ENCODE measurements around the gene FSTL1. TPM values are rescaled to one million over a fixed set of nuclear protein-coding genes. Genes with fewer than 3 reads are reported as not detected.

The FSTL1 gene
- total RNA-seq, 2 experiments from 2014 or later = 0.16 to 1.3 TPM

DNA sequence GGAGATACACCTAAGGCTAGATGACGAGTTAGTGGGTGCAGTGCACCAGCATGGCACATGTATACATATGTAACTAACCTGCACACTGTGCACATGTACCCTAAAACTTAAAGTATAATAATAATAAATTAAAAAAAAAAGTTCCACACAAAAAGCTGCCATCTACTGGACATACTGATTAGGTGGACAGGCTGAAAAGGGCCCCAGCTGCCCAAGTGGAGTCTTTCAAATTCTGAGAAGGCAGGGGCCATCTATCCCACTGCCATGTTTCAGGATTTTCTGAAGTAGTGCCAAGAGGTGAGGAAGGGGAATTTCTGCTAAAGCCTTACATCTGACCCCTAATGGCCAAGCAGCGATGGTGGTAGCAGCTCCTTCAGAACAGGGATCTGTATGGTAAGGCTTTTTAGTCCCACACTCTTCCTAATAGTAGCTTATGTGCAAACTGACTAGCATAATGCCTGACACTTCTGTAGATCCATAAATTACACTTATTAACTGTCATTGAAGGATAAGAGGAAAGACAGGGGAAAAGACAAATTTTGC, 7.7 kb downstream of the FSTL1 start:
- Mint-ChIP-seq H3K27ac (no peak overlapping the region), H3K27me3 (peaks cover 36% of the 10 kb centered on the region), H3K36me3 (no peaks in the 10 kb centered on the region), H3K4me1 (no peaks in the 10 kb centered on the region), H3K4me3 (no peak overlapping the region), H3K9me3 (ENCODE audit: low read depth) (no peaks in the 10 kb centered on the region)
- no peak for DNase-seq
- no peak for ATAC-seq
- CTCF ChIA-PET = interaction anchor here (1.1 kb wide), 1 partner anchor 26 kb away, joined by 4 read pairs; no protein-coding TSS in a partner anchor

DNA sequence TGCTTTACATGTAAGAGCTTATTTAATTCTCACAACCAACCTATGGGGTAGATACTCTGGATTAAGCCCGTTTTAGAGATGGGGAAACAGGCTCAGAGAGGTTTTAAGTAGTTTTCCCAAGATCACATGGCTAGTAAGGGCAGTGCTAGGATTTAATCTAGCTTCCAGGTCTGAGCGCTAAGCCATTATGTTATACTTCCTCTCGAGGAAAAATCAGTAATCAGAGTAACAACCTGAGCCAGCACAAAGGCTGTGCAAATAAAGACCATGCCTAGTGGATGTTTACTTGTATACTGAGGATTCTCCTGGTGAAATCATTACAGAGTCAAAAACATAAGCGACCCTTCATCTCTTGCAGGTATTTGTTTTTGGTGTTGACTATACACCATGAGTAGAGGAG, 9.0 kb downstream of the FSTL1 start:
- Mint-ChIP-seq H3K9me3 (ENCODE audit: low read depth) (no peaks in the 10 kb centered on the region), H3K27ac (no peak overlapping the region), H3K27me3 (peaks cover 27% of the 10 kb centered on the region), H3K4me1 (no peaks in the 10 kb centered on the region), H3K4me3 (no peak overlapping the region), H3K36me3 (no peaks in the 10 kb centered on the region)
- CTCF ChIA-PET = no interaction called here
- no peak for ATAC-seq
- no peak for DNase-seq

- Mint-ChIP-seq H3K36me3 (no peaks in the 10 kb centered on the region), H3K4me3 (no peak overlapping the region), H3K9me3 (ENCODE audit: low read depth) (no peaks in the 10 kb centered on the region), H3K27ac (no peak overlapping the region), H3K4me1 (no peaks in the 10 kb centered on the region), H3K27me3 (peaks cover 18% of the 10 kb centered on the region)
- CTCF ChIA-PET = interaction anchor here (1.5 kb wide), 1 partner anchor 8 kb away, joined by 3 read pairs; no protein-coding TSS in a partner anchor
- ATAC-seq = no peak
- no peak for DNase-seq
These were observed 10.0 kb downstream of the FSTL1 start for GRCh38 chr3:120440762-120441161.

DNA sequence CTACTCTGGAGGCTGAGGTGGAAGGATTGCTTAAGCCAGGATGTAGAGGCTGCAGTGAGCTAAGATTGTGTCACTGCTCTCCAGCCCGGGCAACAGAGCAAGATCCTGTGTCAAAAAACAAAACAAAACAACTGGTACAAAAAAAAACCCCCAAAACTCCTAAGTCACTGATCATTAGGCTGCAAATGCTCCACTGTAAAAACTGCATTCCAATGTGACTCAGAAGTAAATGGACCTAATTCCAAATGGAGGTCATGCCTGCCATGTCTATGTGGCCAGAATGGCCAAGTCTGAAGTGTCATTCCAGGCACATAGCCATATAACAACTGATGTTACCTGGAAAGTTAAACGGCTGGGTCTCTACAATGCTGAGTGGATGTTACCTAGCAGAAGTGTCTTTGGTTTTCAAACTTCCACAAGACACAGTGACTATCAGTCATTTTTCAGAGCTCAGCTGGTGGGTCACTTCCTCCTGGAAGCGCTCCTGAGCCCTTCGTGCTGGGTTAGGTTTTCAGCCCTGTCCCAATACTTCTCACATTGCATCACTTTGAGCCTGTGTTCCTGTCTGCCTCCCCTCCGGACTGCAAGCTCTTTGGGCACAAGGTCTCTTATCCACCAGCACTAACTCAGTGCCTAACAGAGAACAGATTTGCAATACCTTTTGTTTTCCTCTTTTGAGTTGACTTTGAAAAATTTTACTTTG, 10.6 kb downstream of the FSTL1 start:
- Mint-ChIP-seq H3K4me1 (no peaks in the 10 kb centered on the region), H3K27ac (no peak overlapping the region), H3K9me3 (ENCODE audit: low read depth) (no peaks in the 10 kb centered on the region), H3K4me3 (no peak overlapping the region), H3K27me3 (peaks cover 19% of the 10 kb centered on the region), H3K36me3 (no peaks in the 10 kb centered on the region)
- DNase-seq = no peak
- no peak for ATAC-seq
- CTCF ChIA-PET = interaction anchor here (1.5 kb wide), 1 partner anchor 9 kb away, joined by 3 read pairs; no protein-coding TSS in a partner anchor

DNA sequence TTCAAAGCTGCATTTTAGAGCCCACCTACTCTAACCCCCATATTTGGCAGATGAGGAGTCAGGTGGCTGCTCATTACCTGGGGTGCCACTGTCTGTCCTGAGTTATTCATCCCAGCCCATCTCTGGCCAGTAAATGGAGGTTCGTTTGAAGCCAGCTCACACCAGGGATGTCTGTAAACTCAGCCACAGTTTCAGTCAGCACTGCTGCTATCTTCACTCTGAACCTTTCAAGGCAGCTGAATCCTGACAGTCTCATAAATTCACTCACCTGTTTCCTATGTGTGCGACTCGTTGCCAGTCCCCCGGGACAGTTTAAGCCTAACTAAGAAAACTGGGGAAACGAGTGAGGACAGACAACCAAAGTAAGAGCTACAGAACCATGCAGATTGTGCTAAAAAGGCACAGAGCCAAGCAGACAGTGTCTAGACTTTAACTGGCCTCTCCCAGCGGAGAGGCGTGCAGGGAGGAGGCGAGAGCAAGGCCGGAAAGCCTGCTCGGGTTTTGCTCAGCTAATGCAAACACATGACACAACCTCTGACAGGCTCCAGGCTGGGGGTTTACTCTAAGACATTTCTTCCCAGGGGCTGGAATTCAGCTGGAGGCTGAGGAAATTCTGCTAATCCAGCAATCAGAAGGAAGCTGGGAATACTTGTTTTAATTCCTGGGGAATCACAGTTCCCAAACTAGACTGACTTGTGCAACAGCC, 12.0 kb downstream of the FSTL1 start:
- Mint-ChIP-seq H3K36me3 (no peaks in the 10 kb centered on the region), H3K4me1 (no peaks in the 10 kb centered on the region), H3K4me3 (no peak overlapping the region), H3K27me3 (peaks cover 17% of the 10 kb centered on the region), H3K9me3 (ENCODE audit: low read depth) (no peaks in the 10 kb centered on the region), H3K27ac (no peak overlapping the region)
- no peak for ATAC-seq
- no peak for DNase-seq
- CTCF ChIA-PET = no interaction called here

GRCh38 chr3:120438216-120438615, 12.6 kb downstream of the FSTL1 start:
- Mint-ChIP-seq H3K27ac (no peak overlapping the region), H3K4me3 (no peak overlapping the region), H3K36me3 (no peaks in the 10 kb centered on the region), H3K4me1 (no peaks in the 10 kb centered on the region), H3K27me3 (peaks cover 23% of the 10 kb centered on the region), H3K9me3 (ENCODE audit: low read depth) (no peaks in the 10 kb centered on the region)
- no peak for DNase-seq
- CTCF ChIA-PET = no interaction called here
- ATAC-seq = no peak

GRCh38 chr3:120437559-120437958, 13.2 kb downstream of the FSTL1 start:
- Mint-ChIP-seq H3K27me3 (peaks cover 25% of the 10 kb centered on the region), H3K9me3 (ENCODE audit: low read depth) (no peaks in the 10 kb centered on the region), H3K27ac (no peak overlapping the region), H3K4me1 (no peaks in the 10 kb centered on the region), H3K36me3 (no peaks in the 10 kb centered on the region), H3K4me3 (no peak overlapping the region)
- CTCF ChIA-PET = no interaction called here
- DNase-seq (no peak), ATAC-seq (no peak)

- ATAC-seq (no peak), DNase-seq (no peak)
- Mint-ChIP-seq H3K9me3 (ENCODE audit: low read depth) (no peaks in the 10 kb centered on the region), H3K36me3 (no peaks in the 10 kb centered on the region), H3K27me3 (peaks cover 30% of the 10 kb centered on the region), H3K27ac (no peak overlapping the region), H3K4me3 (no peak overlapping the region), H3K4me1 (no peaks in the 10 kb centered on the region)
- CTCF ChIA-PET = interaction anchor here (2.3 kb wide), 1 partner anchor 20 kb away, joined by 8 read pairs; no protein-coding TSS in a partner anchor
These were observed 14.2 kb downstream of the FSTL1 start for GRCh38 chr3:120436523-120437050.

DNA sequence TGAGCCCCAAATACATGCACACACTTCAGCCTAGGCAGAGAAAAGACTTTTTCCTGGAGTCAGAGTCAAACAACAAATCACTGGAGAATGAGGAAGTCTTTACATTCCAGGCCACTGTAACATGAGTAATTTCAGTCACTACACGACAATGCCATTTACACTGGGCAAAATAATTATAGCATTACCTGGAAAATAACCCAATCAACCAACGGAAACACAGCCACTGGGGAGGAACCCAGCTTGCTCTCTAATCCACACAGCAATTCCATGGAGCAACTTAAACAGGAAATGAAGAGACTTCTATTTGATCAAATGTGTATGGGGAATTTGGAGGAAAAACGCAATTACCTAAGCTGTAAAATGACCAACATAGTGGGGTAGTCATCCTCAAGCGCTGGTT, 15.2 kb downstream of the FSTL1 start:
- ATAC-seq (no peak), DNase-seq (no peak)
- CTCF ChIA-PET = interaction anchor here (0.7 to 2.3 kb wide), 2 partner anchors 11 to 19 kb away, joined by 3 to 8 read pairs; no protein-coding TSS in a partner anchor
- no peaks in the 10 kb centered on the region for H3K9me3 Mint-ChIP-seq (ENCODE audit: low read depth)
- peaks cover 27% of the 10 kb centered on the region for H3K27me3 Mint-ChIP-seq
- H3K36me3 Mint-ChIP-seq = no peaks in the 10 kb centered on the region
- H3K27ac Mint-ChIP-seq = no peak overlapping the region
- no peak overlapping the region for H3K4me3 Mint-ChIP-seq
- no peaks in the 10 kb centered on the region for H3K4me1 Mint-ChIP-seq

GRCh38 chr3:120433662-120434331, 17.0 kb downstream of the FSTL1 start:
- H3K4me1 Mint-ChIP-seq = no peaks in the 10 kb centered on the region
- no peaks in the 10 kb centered on the region for H3K9me3 Mint-ChIP-seq (ENCODE audit: low read depth)
- CTCF ChIA-PET = no interaction called here
- ATAC-seq = no peak
- no peak for DNase-seq
- H3K4me3 Mint-ChIP-seq = no peak overlapping the region
- no peak overlapping the region for H3K27ac Mint-ChIP-seq
- H3K27me3 Mint-ChIP-seq = peaks cover 24% of the 10 kb centered on the region
- H3K36me3 Mint-ChIP-seq = no peaks in the 10 kb centered on the region

DNA sequence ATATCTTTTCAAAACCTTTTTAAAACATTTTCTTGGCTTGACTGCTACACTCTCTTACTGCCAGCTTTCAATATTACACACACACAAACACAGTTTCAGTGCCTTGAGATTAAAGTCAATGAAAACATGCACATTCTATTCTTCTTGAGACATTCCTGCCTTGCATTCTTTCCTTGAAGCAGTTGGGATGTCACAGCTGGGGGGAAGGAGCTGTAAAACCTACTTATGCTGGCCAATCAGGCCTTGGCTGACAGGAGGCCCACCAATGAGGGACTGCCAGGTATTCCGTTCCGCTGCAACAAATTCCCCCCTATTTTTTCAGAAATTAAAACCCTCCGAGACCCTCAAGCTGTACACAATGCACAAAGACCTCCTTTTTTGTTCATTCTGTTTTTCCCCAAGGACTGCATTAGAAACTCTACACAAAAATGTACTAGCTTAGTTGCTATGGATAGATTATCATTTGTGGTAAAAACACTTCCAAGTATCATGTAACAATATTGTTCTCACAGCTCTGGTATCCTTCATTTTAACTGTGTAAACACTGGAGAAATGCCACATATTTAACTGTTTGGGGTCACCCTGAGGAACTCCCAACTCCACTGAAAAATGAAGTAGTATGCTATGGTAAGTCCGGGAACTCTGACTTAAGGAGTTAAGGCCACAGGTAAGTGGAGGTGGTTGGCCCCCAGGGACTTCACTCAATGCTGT, 18.5 kb downstream of the FSTL1 start:
- H3K27ac Mint-ChIP-seq = no peak overlapping the region
- ATAC-seq (no peak), DNase-seq (no peak)
- no peak overlapping the region for H3K4me3 Mint-ChIP-seq
- H3K4me1 Mint-ChIP-seq = no peaks in the 10 kb centered on the region
- CTCF ChIA-PET = interaction anchor here (1.5 kb wide), 1 partner anchor 15 kb away, joined by 4 read pairs; no protein-coding TSS in a partner anchor
- H3K36me3 Mint-ChIP-seq = no peaks in the 10 kb centered on the region
- H3K27me3 Mint-ChIP-seq = peaks cover 26% of the 10 kb centered on the region
- no peaks in the 10 kb centered on the region for H3K9me3 Mint-ChIP-seq (ENCODE audit: low read depth)

GRCh38 chr3:120429921-120430361, 20.9 kb downstream of the FSTL1 start:
- CTCF ChIA-PET = no interaction called here
- Mint-ChIP-seq H3K36me3 (no peaks in the 10 kb centered on the region), H3K4me3 (no peak overlapping the region), H3K4me1 (no peaks in the 10 kb centered on the region), H3K9me3 (ENCODE audit: low read depth) (no peaks in the 10 kb centered on the region), H3K27me3 (peaks cover 30% of the 10 kb centered on the region), H3K27ac (no peak overlapping the region)
- ATAC-seq (no peak), DNase-seq (no peak)

- Mint-ChIP-seq H3K4me3 (no peak overlapping the region), H3K9me3 (ENCODE audit: low read depth) (no peaks in the 10 kb centered on the region), H3K27me3 (peaks cover 36% of the 10 kb centered on the region), H3K27ac (no peak overlapping the region), H3K36me3 (no peaks in the 10 kb centered on the region), H3K4me1 (peaks cover 3% of the 10 kb centered on the region)
- CTCF ChIA-PET = no interaction called here
- no peak for ATAC-seq
- no peak for DNase-seq
These were observed 21.9 kb downstream of the FSTL1 start for GRCh38 chr3:120428924-120429323.
